HG02970 (cell line): ENCODE results near the gene LAIR2.
"Not testable (repeated sequence)": the region's sequence is repeated elsewhere in the genome, so short reads cannot be mapped to it uniquely, and the experiment has no call there.

Source experiments
- ATAC-seq: cut with Tn5 transposase; IDR thresholded peaks from one replicate; pipeline ENCODE4 v1.9.1; 2021; ENCODE audit warnings: mild to moderate bottlenecking, moderate library complexity, moderate number of reproducible peaks; ENCODE audit not compliant: unreplicated experiment, low FRiP score

LAIR2 gene

DNA sequence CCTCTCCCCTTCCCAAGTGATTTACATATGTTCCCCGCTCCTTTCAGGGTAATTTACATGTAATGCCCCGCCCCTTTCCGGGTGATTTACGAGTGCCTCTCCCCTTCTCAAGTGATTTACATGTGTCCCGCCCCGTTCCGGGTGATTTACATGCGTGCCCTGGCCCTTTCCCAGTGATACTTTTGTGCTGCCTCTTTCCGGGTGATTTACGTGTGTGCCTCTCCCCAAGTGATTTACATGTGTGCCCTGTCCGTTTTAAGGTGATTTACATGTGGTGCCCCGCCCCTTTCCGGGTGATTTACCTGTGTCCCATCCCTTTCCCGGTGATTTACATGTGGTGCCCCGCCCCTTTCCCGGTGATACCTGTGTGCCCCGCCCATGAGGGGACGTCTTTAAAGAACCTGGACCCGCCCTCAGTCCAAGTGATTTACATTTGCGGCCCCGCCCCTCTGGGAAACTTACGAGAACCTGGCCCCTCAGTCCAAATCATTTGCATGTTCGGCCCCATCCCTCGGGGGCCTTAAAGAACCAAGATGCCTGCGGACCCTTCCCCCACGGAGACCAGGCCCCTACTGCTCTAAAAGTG lies 38.5 kb upstream of the LAIR2 start:
- peak; percentile 37 for ATAC-seq

- peak; percentile 42 for ATAC-seq
These were observed 37.8 kb upstream of the LAIR2 start for GRCh38 chr19:54464630-54465425.

DNA sequence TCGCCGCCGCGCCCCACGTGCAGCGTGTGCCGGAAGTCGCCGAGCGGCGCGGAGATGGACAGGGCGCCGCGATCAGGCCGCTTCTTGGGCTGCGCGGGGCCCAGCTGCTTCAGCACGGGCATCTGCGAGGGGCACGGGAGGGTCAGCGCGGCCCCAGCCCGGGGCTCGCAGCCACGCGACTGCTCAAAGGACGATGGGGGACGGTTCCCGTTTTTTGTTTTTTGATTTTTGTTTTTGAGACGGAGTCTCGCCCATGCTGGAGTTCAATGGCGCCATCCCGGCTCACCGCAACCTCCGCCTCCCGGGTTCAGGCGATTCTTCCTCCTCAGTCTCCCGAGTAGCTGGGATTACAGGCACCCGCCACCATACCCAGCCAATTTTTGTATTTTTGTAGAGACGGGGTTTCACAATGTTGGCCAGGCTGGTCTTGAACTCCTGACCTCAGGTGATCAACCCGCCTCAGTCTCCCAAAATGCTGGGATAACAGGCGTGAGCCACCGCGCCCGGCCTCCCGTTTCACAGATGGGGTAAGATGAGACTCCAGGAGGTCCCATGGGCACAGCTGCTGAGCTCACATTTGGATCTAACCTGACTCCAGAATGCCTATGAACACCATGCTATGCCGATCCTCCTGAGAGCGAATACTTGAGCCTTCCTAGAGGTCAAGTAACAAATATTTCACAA lies 37.1 kb upstream of the LAIR2 start:
- no peak for ATAC-seq

DNA sequence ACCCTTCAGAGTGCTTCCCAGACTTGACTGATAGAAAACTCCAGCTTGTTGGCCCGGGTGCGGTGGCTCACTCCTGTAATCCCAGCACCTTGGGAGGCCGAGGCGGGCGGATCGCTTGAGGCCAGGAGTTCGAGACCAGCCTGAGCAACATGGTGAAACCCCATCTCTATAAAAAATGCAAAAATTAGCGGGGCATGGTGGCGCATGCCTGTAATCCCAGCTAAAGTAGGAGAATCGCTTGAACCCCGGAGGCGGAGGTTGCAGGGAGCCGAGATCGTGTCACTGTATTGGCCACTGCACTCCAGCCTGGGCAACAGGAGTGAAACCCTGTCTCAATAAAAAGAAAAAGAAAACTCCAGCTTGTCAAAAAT lies 36.5 kb upstream of the LAIR2 start:
- ATAC-seq: not testable (repeated sequence)

GRCh38 chr19:54469496-54469934 lies 33.1 kb upstream of the LAIR2 start:
- no peak for ATAC-seq

DNA sequence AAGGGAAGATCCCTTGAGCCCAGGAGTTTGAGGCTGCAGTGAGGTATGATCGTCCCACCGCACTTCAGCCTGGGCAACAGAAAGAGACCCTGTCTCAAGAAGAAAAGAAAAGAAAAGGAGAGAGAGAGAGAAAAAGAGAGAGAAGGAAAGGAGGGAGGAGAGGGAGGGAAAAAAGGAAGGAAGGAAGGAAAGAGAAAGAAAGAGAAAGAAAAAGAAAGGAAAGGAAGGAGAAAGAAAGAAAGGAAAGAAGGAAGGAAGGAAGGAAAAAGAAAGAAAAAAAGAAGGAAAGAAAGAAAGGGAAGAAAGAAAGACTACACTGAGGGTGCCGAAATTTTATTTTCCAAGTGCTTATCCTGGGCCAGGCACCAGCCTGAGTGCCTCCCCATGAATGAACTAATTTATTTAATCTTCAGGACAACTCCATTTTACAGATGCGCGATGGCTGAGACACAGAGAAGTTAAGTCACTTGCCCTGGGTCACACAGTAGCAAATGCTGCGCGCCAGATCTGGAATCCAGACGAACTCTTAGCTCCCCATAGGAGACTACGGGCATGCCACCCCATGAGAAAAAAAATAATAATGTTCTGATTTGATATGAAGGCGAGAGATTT lies 32.2 kb upstream of the LAIR2 start:
- ATAC-seq: no peak

- no peak for ATAC-seq
These were observed 31.4 kb upstream of the LAIR2 start for GRCh38 chr19:54470991-54471782.

DNA sequence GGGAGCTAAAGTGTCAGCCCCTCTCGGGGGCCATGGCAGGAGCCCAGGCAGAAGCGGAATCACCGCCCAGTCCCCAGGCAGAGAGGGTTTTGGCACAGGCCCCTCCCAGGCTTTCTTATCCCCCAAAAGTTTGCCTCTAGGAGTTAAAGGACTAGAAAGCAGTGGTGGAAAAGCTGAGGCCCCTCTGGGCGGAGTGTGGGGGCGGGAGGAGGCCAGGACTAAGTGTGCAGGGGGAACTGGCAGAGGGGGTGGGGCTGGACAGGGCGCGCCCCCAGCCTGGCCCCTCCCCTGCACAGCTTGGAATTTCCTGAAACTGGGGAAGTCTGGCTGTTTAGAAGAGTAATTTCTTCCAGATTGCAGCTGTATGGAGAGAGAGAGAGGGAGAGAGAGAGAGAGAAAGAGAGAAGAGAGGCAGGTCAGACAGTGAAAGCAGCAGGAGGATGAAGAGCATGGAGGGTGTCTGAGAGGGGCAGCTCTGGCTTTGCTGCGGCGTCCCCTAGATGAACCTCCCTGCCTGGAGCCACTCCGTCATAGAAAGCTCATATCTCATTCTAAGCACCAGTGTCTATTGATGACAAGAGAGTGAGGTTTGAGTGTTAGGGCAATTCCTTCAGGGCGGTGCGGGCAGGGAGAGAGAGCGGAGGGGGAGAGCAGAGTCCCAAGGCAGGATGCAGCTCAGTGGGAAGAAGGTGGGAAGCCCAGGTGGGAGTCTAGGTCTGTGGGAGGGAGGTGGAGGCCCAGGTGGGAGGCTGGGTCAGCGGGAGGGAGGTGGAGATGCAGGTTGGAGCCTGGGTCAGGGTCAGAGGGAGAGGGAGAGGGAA lies 29.4 kb upstream of the LAIR2 start, which contains the start of gene CDC42EP5:
Gene CDC42EP5, minus strand, starts transcription at position 226 of the 821 bp plus-strand sequence. CDS start 7,749 bp downstream, outside the sequence.
- ATAC-seq: no peak

DNA sequence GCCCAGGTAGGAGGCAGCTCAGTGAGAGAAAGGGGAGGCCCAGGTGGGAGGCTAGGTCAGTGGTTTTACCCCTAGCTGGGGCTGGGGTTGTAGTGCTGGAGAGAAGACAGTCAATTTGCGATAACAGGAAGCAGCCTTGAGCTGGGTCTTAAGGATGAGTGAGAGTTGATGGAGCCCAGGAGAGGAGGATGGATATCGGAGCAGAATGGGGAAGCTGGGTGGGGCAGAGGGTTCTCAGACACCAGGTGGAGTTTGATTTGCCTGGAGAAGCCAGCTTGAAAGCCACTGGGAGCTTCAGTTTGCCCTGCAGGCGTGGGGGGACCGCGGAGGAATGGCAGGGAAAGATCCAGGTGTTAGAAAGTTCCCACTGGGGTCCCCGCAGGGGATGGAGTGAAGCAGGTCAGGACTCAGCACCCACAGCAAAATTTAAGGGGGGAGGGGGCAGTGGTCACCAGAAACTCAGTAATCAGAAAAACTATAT lies 28.7 kb upstream of the LAIR2 start:
- no peak for ATAC-seq

DNA sequence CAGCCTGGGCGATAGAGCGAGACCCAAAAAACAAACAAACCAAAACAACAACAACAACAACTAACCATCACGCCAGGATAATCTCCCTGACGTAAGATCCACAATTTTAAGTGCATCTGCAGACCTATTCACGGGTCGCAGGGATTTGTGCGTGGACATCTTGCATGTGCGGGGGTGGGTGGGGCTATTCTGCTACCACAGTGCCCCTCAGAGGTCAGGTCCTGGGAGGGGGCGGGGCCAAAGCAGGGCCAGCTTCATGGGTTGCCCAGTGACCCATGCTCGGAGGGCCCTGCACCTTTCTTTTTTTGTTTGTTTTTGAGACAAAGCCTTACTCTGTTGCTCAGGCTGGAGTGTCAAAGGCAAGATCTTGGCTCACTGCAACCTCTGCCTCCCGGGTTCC lies 26.9 kb upstream of the LAIR2 start:
- no peak for ATAC-seq

GRCh38 chr19:54477650-54478049 lies 25.0 kb upstream of the LAIR2 start:
- no peak for ATAC-seq

GRCh38 chr19:54478677-54479266 lies 23.9 kb upstream of the LAIR2 start:
- ATAC-seq: no peak

DNA sequence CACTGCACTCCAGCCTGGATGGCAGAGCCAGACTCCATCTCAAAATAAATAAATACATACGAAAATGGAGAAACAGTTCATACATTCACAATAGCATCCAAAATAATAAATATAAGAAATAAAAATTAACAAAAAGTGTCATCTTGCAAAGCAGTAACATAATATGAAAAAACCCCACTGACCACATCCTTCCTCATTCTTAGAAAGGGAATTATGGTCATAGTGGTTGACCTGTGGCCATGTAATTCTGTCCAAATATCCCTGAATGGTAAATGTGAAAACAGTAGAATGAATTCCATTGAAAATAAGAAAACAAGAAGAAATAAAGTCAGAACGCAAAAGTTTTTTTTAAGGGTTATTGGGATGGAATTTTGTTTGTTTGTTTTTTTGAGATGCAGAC lies 22.6 kb upstream of the LAIR2 start:
- no peak for ATAC-seq

GRCh38 chr19:54481326-54481930 lies 21.2 kb upstream of the LAIR2 start:
- no peak for ATAC-seq

- ATAC-seq: no peak
These were observed 19.7 kb upstream of the LAIR2 start for GRCh38 chr19:54482889-54483288.

DNA sequence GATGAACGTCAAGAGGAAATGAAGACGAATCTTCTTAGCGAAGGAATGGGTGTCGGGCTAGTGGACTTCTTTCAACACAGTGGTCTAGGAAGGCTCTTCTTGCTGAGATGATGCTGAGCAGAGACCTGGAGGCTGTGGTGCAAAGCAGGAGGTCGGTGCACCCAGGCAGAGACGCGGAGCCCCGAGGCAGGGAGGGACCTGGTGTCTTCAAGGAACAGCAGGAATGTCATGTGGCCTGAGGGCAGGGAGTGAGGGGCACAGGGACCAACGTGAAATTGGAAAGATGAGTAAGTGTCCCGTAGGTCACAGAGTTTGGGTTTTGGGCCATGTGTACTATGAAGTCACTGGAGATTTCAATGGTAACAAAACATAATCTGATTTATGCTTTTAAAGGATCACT lies 18.2 kb upstream of the LAIR2 start:
- ATAC-seq: no peak

DNA sequence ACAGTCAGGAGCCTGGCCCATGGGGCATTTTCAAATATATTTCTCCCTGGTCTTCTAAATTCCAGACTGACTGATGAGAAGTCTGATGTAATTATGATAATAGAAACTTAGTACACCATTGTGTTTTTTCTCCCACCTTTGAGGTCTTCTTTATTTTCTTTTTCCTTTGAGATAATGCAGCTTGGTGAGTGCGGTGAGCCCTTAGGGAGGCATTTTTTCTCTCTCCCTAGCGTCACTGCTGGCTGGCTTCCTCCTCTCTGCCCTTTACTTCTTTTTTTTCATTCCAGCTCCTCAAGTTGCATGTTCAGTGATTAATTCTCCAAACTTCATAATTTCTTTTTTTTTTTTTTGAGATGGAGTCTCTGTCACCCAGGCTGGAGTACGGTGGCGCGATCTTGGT lies 16.8 kb upstream of the LAIR2 start:
- no peak for ATAC-seq

DNA sequence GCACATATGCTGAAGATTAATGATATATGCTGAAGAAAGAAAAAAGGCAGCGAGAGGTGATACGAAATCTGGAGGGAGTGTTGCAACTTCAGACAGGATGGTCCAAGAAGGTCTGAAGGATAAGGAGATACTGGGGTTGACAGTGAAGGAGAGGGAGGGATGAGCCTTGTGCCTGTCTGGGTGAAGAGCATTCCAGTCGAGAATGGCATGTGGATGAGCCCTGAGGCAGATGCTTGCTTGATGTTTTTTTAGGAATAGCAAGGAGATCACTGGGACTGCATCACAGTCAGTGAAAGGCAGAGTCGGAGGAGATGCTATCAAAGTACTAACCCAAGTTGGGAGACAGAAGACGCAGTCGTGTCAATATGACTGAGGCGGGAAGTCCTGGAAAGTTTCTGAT lies 13.3 kb upstream of the LAIR2 start:
- no peak for ATAC-seq

DNA sequence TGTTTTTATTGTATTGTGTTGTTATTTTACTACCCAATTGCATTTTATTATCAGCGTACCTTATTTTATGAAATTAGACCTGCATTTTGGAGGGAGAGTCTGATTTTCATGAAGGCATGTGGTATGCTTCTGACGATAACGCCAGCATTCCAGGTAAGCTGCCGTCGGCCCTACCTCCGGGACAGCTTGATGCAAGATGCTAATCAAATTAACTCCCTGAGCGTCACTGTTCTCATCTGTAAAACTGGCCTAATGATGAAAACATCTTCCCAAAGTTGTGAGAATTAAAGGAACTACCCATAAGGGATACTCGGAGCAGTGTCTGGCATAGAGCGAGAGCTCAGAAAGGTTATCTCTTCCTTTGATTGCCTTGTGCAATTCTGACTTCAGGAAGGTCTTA lies 12.9 kb upstream of the LAIR2 start:
- ATAC-seq: no peak
